HG02623 (cell line): Measurements from ENCODE around the gene ACAD8.

Source experiments
- ATAC-seq: cut with Tn5 transposase; IDR thresholded peaks from one replicate; pipeline ENCODE4 v1.9.1; 2021; ENCODE audit warnings: moderate library complexity; ENCODE audit not compliant: unreplicated experiment

The ACAD8 gene

DNA sequence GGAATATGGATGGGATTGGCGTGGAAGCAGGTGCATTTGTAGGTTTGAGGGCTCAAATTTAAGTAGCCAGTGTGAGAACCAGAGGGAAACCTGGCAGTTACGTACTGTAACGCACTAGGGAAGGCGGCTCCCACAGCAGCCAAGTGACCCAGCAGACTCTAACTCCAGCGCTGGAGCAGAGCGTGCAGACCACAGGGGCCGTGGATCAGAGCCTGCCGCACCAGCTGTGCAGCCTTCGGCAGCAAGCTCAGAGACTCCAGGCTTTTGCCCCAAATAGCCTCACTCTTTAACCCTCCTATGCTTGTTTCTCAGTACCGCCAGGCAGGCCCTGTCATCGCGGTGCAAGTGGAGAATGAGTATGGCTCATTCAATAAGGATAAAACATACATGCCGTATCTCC is 35.1 kb downstream of the ACAD8 start:
- ATAC-seq = no peak

GRCh38 chr11:134289167-134289566 is 35.8 kb downstream of the ACAD8 start:
- no peak for ATAC-seq

GRCh38 chr11:134289789-134290188 is 36.4 kb downstream of the ACAD8 start:
- no peak for ATAC-seq

GRCh38 chr11:134290646-134291045 is 37.3 kb downstream of the ACAD8 start:
- no peak for ATAC-seq

GRCh38 chr11:134291196-134291595 is 37.8 kb downstream of the ACAD8 start:
- no peak for ATAC-seq

DNA sequence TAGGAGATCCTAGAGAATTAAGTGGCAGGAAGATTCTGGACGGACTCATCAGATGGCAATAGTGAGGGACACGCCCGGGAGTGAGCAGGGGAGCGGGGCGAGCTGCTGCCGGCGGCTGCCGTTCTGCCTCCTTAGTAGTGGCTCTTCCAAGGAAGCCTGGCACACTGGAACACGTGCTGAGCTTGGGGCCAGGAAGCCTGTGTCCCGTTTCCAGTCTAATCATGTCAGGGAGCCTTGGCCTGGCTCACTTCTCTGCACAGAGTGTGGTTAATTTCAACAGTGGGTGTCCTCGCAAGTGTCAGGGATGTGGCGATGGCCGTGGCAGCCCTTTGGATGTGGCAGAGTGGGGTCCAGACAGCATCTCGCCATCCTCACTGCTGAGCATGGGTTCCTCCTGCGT is 39.3 kb downstream of the ACAD8 start:
- no peak for ATAC-seq

GRCh38 chr11:134293119-134294113 is 40.0 kb downstream of the ACAD8 start:
- ATAC-seq = no peak

DNA sequence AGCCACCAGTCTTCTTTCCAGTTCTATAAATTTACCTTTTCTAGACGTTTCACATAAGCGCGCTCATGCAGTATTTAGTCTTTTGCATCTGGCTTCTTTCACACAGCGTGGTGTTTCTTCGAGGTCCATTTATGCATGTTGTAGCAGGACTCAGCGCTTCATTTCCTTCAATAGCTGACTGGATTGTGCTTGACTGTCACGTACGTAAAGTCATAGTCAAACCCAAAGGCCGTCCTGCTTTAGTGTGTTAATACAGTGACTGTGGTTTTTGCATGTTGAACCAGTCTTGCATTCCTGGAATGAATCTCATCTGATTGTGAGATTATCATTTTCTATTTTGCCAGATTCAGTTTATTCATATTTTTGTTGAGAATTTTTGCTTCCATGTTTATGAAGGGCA is 41.3 kb downstream of the ACAD8 start:
- ATAC-seq = no peak

- ATAC-seq = no peak
These were observed 58.9 kb downstream of the ACAD8 start for GRCh38 chr11:134312223-134312622.

DNA sequence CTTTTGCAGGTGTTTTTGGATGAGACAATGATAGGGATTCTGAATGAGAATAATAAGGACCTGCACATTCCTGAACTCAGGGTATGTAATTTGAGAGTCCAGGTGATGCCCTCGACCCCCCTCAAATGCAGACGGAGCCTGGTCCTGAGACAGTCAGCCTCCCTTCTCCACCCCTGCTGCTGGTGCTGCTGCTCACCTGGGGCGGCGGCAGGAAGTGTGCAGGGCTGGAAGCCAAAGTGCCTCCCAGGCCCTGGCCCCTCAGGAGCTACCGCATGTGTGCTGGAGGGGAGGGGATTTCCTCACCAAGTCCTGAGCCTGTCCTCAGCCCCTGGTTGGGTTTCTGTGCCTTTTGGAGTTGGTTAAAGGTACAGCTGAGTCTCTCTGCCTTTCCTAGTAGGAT is 59.4 kb downstream of the ACAD8 start:
- no peak for ATAC-seq

GRCh38 chr11:134313379-134313778 is 60.0 kb downstream of the ACAD8 start:
- ATAC-seq = no peak

- no peak for ATAC-seq
These were observed 60.6 kb downstream of the ACAD8 start for GRCh38 chr11:134313821-134314607.
